Measurements from ENCODE around the gene SS18L1.

SS18L1 gene

DNA sequence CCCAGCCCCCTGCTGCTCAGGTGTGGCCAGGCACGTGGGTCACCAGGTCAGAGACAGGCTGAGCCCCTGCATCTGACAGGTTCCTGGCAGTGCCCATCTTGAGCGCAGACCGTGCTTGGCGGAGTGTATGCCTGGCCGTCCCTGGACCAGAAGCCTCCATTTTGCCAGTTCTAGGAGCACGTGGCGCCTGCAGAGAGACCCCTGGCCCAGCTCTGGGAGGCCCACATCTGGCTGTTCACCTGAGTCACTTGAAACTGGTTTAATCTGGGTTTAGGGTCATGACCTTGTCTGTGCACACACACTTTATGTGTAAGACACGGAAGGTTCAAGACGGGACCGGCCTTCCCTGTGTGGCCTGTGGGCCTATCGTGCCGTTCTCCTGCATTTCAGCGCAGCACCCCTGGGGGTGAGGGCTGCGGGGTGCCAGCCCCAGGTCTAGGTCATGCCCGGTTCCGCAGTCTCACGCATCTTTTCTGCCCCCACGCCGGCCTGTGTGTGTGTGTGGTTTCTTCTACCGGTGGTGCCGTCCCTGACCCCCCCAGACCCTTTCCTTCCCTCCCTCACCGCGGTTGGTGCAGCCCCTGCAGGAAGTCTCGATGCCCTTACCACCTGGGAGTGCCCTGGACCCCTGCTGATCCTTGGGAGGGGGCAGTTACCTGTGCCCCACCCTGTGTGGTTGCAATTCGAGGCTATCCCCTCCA lies 14.0 kb downstream of the SS18L1 start:
- TF ChIP-seq, protein P1, sequence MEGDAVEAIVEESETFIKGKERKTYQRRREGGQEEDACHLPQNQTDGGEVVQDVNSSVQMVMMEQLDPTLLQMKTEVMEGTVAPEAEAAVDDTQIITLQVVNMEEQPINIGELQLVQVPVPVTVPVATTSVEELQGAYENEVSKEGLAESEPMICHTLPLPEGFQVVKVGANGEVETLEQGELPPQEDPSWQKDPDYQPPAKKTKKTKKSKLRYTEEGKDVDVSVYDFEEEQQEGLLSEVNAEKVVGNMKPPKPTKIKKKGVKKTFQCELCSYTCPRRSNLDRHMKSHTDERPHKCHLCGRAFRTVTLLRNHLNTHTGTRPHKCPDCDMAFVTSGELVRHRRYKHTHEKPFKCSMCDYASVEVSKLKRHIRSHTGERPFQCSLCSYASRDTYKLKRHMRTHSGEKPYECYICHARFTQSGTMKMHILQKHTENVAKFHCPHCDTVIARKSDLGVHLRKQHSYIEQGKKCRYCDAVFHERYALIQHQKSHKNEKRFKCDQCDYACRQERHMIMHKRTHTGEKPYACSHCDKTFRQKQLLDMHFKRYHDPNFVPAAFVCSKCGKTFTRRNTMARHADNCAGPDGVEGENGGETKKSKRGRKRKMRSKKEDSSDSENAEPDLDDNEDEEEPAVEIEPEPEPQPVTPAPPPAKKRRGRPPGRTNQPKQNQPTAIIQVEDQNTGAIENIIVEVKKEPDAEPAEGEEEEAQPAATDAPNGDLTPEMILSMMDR (conservative IDR thresholded peaks at IDR 0.05; ENCODE audit: low read depth, low read length): no peak
- no peak overlapping the region for H3K4me3 ChIP-seq (ENCODE audit: low read depth, low read length)
- no peak for DNase-seq (ENCODE audit: low read depth)

- no peak overlapping the region for H3K4me3 ChIP-seq (ENCODE audit: low read depth, low read length)
- TF ChIP-seq, protein P1 (conservative IDR thresholded peaks at IDR 0.05; ENCODE audit: low read depth, low read length): no peak
- no peak for DNase-seq (ENCODE audit: low read depth)
These were observed 14.5 kb downstream of the SS18L1 start for GRCh38 chr20:62158088-62158400.

- no peak for DNase-seq (ENCODE audit: low read depth)
- no peak overlapping the region for H3K4me3 ChIP-seq (ENCODE audit: low read depth, low read length)
- TF ChIP-seq, protein P1 (conservative IDR thresholded peaks at IDR 0.05; ENCODE audit: low read depth, low read length): no peak
These were observed 15.0 kb downstream of the SS18L1 start for GRCh38 chr20:62158541-62158940.

DNA sequence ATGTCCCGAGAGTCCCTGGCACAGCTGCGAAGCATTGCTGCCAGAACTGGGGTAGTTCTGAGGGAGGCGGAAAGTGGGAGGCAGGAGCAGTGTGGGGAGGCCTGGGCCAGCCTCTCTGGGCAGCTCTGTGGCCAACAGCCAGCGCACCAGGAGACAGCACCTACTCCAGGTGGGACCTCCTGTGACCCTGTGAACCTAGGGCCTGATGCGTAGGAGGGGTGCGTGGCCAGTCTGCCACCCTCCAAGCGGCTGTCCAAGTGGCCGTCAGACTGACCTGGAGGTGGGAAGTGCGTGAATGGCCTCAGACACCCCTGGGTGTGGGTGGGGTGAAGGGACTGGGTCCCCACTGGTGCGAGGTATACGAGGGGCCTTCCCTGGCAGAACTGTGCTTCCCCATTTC lies 15.5 kb downstream of the SS18L1 start:
- H3K4me3 ChIP-seq (ENCODE audit: low read depth, low read length): no peak overlapping the region
- TF ChIP-seq, protein P1 (conservative IDR thresholded peaks at IDR 0.05; ENCODE audit: low read depth, low read length): no peak
- DNase-seq (ENCODE audit: low read depth): no peak

DNA sequence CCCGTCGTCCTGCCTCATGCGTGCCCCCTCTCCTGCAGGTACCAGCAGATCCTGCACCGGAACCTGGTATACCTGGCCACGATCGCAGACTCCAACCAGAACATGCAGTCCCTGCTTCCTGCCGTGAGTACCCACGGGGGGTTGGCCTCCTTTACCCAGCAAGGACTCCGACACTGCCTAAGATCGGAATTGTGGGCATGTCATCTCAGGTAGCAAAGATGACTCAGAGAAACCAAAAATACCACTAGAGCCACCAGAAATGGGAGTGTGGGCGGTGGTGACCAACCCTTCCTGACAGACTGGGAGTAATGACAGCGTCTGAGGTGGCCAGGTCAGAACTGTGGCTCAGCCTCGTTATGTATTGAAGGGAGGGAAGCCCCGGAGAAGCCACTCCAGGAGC lies 16.3 kb downstream of the SS18L1 start:
- DNase-seq (ENCODE audit: low read depth): no peak
- H3K4me3 ChIP-seq (ENCODE audit: low read depth, low read length): no peak overlapping the region
- TF ChIP-seq, protein P1 (conservative IDR thresholded peaks at IDR 0.05; ENCODE audit: low read depth, low read length): no peak

DNA sequence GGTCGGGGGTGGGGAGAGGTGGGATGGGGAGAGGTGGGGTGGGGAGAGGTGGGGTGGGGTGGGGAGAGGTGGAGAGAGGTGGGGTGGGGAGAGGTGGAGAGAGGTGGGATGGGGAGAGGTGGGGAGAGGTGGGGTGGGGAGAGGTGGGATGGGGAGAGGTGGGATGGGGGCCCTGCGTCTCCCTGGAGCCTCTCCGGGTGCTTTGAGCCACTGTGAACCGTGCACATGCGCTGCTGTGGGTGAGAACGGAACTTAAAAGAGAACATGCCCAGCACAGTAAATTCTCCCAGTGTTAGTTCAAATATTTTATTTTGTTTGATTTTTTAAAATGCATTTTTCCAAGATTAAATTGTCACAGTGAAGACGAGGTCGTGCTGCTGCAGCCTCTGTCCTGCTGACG lies 16.7 kb downstream of the SS18L1 start:
- TF ChIP-seq, protein P1 (conservative IDR thresholded peaks at IDR 0.05; ENCODE audit: low read depth, low read length): no peak
- H3K4me3 ChIP-seq (ENCODE audit: low read depth, low read length): no peak overlapping the region
- DNase-seq (ENCODE audit: low read depth): no peak

- no peak overlapping the region for H3K4me3 ChIP-seq (ENCODE audit: low read depth, low read length)
- TF ChIP-seq, protein P1 (conservative IDR thresholded peaks at IDR 0.05; ENCODE audit: low read depth, low read length): no peak
- DNase-seq (ENCODE audit: low read depth): no peak
These were observed 17.3 kb downstream of the SS18L1 start for GRCh38 chr20:62160876-62161275.

Data from choroid plexus epithelial cell (primary cell).